K562 (cell line): ENCODE results near the gene C16orf90. TPM values are rescaled to one million over a fixed set of nuclear protein-coding genes. Genes with fewer than 3 reads are reported as not detected.

Experiments
- BRD4 ChIP-seq: fragments of 200-600 bp; sonication (generic); IDR thresholded peaks from 2 replicates; pipeline ENCODE4 v1.6.1; 2017; ENCODE audit warnings: inconsistent platforms
- CBFA2T2 ChIP-seq: fragments of 450-650 bp; conservative IDR thresholded peaks from 2 replicates; pipeline ENCODE4 v1.6.1; 2017; ENCODE audit warnings: mild to moderate bottlenecking
- CBX2 ChIP-seq: fragments of 200-600 bp; sonication (generic); IDR thresholded peaks from one replicate; pipeline ENCODE4 v1.6.1; 2012; ENCODE audit warnings: mild to moderate bottlenecking, low read length, inconsistent platforms; ENCODE audit not compliant: insufficient read depth, poor library complexity, severe bottlenecking
- CHD4 ChIP-seq: fragments of 200-600 bp; sonication (generic); IDR thresholded peaks from 3 replicates; pipeline ENCODE4 v1.6.1; 2012; ENCODE audit warnings: low read depth, mild to moderate bottlenecking, mixed read lengths, low read length, inconsistent platforms; ENCODE audit not compliant: insufficient read depth, insufficient replicate concordance, poor library complexity, severe bottlenecking
- EGR1 ChIP-seq: fragments of 450-650 bp; conservative IDR thresholded peaks from 2 replicates; pipeline ENCODE4 v1.6.1; 2017; ENCODE audit warnings: mild to moderate bottlenecking
- EP400 ChIP-seq: fragments of 450-650 bp; IDR thresholded peaks from 2 replicates; pipeline ENCODE4 v1.6.1; 2017; ENCODE audit warnings: antibody characterized with exemption, mild to moderate bottlenecking, moderate library complexity
- MEIS2 ChIP-seq: fragments of 450-650 bp; IDR thresholded peaks from 2 replicates; pipeline ENCODE4 v1.6.1; 2014; ENCODE audit warnings: mild to moderate bottlenecking; ENCODE audit not compliant: partially characterized antibody
- NCOA2 ChIP-seq, 2 experiments: fragments of 450-650 bp; IDR thresholded peaks; 2 replicates each; pipeline ENCODE4 v1.6.1; 2018; ENCODE audit warnings: mild to moderate bottlenecking in 2 of 2, moderate library complexity in 1 of 2; ENCODE audit not compliant: partially characterized antibody in 2 of 2
- PML ChIP-seq: IDR thresholded peaks from 2 replicates; pipeline ENCODE4 v1.6.1; 2012; ENCODE audit warnings: low read length, inconsistent platforms
- RAD21 ChIP-seq, 2 experiments: fragments of 250-450 bp in 1 of 2; fragments of 450-650 bp in 1 of 2; sonication (Bioruptor Pico) in 1 of 2; formaldehyde crosslinking in 1 of 2; IDR thresholded peaks in 1 of 2; conservative IDR thresholded peaks in 1 of 2; 2 replicates each; pipeline versions ENCODE4 v1.4.0 to v1.8.0; 2020 to 2022; ENCODE audit warnings: mild to moderate bottlenecking in 2 of 2, moderate library complexity in 1 of 2
- RBM34 ChIP-seq: fragments of 200-400 bp; formaldehyde crosslinking; IDR thresholded peaks from 2 replicates; pipeline ENCODE4 v1.6.1; 2018; ENCODE audit warnings: low read length, borderline replicate concordance; ENCODE audit not compliant: insufficient read depth
- TEAD1 ChIP-seq, 2 experiments: fragments of 450-650 bp in 1 of 2; sonication (generic) in 1 of 2; formaldehyde crosslinking; IDR thresholded peaks; 2 replicates each; pipeline versions ENCODE4 v1.4.0 to v1.8.0; 2020 to 2022; ENCODE audit warnings: mild to moderate bottlenecking in 2 of 2, missing genetic modification reagents in 1 of 2
- ZNF134 ChIP-seq: fragments of 250-450 bp; sonication (Bioruptor Pico); conservative IDR thresholded peaks from 2 replicates; pipeline ENCODE4 v1.4.0; 2020
- ZNF449 ChIP-seq: fragments of 250-450 bp; sonication (Bioruptor Pico); IDR thresholded peaks from 2 replicates; pipeline ENCODE4 v1.8.0; 2022; ENCODE audit warnings: moderate library complexity, mild to moderate bottlenecking, inconsistent platforms
- ZNF695 ChIP-seq: fragments of 450-650 bp; formaldehyde crosslinking; IDR thresholded peaks from 2 replicates; pipeline ENCODE4 v1.4.0; 2020; ENCODE audit warnings: mild to moderate bottlenecking, moderate library complexity
- ZZZ3 ChIP-seq: fragments of 450-650 bp; IDR thresholded peaks from 2 replicates; pipeline ENCODE4 v1.6.1; 2016; ENCODE audit warnings: antibody characterized with exemption, mild to moderate bottlenecking, moderate library complexity
- polyA plus RNA-seq, 8 experiments: library from polyadenylated mRNA; depleted of rRNA in 4 of 8; stranded (reverse) in 5 of 8; unstranded in 3 of 8; fragments of >200 nt; fragmentation: Nextera tagmentation in 2 of 8; fragmentation: Illumina TruSeq in 1 of 8; extraction: Ambion mirVana in 2 of 8; extraction: Trizol in 1 of 8; gene quantifications; 2 replicates each; pipeline versions ENCODE4 v1.2.1 to v1.2.3, GENCODE V29; 2011 to 2014; ENCODE audit warnings: inconsistent platforms in 1 of 8, missing spikeins in 1 of 8
- total RNA-seq, 7 experiments: library from RNA; depleted of rRNA in 6 of 7; stranded (reverse); fragments of >200 nt in 6 of 7; fragmentation: Illumina TruSeq in 2 of 7; extraction: Trizol in 2 of 7; gene quantifications; 2 replicates each; pipeline versions ENCODE4 v1.2.1 to v1.2.3, GENCODE V29; 2011 to 2021; ENCODE audit warnings: low replicate concordance in 1 of 7
- TF ChIP-seq, protein P1 (sequence below): fragments of 450-650 bp; IDR thresholded peaks from 2 replicates; pipeline ENCODE4 v1.6.1; 2018; ENCODE audit warnings: mild to moderate bottlenecking, low read depth; ENCODE audit not compliant: partially characterized antibody
- TF ChIP-seq, protein P2 (sequence below): sonication (generic); formaldehyde crosslinking; IDR thresholded peaks from 2 replicates; pipeline ENCODE4 v1.8.1; 2022; ENCODE audit warnings: missing genetic modification reagents
- TF ChIP-seq, protein P3 (sequence below): IDR thresholded peaks from 2 replicates; pipeline ENCODE4 v1.6.1; 2011; ENCODE audit warnings: borderline replicate concordance, low read depth, mild to moderate bottlenecking, moderate library complexity, low read length; ENCODE audit not compliant: insufficient read depth, poor library complexity, severe bottlenecking

C16orf90 gene
- total and polyA plus RNA-seq, 9 of the 15 experiments (the other 6 are each of a cell fraction or from before 2014, with no cell fraction given), result not detected

DNA sequence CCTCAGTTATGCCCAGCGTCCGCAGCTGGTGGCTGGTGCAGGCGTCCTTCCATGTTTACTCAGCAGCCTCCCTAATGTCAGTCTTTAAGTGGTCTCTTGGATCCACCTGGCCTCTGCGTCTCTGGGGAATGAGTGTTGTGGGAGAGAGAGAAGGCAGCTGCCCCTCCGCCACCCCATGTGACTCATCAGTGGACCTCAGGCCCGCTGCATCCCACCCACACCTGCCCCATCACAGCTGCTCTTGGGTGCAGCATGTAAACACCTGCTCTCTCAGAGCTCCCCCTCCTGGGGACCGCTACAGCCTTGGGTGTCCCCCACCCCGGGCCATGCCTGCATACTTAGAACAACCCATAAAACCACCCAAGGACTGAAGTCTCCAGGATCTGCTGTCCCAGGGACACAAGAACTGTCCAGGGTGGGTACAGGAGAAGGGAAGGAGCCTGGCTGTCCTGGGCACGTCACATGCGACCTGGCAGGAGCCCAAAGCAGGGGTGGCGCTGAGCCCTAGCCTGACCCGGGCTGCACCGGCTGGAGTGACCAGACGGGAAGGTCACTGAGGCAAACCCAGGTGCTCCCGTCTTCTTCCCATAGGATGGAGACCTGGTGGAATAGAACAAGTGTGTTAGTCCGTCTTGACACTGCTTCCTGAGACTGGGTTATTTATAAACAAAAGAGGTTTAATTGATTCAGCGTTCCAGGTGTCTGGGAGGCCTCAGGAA, 4.2 kb downstream of the C16orf90 start (continued):
- TF ChIP-seq ZNF449, result no peak
- no peak for TF ChIP-seq CHD4
- TF ChIP-seq PML, result no peak
- TF ChIP-seq BRD4, result no peak
- TF ChIP-seq NCOA2 (IDR thresholded peaks at IDR 0.05; ENCODE audit: partially characterized antibody in 2 of 2), result no peak
- no peak for TF ChIP-seq ZNF695 (CRISPR knock-in tag)
- TF ChIP-seq, protein P1, sequence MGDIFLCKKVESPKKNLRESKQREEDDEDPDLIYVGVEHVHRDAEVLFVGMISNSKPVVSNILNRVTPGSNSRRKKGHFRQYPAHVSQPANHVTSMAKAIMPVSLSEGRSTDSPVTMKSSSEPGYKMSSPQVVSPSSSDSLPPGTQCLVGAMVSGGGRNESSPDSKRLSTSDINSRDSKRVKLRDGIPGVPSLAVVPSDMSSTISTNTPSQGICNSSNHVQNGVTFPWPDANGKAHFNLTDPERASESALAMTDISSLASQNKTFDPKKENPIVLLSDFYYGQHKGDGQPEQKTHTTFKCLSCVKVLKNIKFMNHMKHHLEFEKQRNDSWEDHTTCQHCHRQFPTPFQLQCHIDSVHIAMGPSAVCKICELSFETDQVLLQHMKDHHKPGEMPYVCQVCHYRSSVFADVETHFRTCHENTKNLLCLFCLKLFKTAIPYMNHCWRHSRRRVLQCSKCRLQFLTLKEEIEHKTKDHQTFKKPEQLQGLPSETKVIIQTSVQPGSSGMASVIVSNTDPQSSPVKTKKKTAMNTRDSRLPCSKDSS, result no peak
- TF ChIP-seq, protein P2, sequence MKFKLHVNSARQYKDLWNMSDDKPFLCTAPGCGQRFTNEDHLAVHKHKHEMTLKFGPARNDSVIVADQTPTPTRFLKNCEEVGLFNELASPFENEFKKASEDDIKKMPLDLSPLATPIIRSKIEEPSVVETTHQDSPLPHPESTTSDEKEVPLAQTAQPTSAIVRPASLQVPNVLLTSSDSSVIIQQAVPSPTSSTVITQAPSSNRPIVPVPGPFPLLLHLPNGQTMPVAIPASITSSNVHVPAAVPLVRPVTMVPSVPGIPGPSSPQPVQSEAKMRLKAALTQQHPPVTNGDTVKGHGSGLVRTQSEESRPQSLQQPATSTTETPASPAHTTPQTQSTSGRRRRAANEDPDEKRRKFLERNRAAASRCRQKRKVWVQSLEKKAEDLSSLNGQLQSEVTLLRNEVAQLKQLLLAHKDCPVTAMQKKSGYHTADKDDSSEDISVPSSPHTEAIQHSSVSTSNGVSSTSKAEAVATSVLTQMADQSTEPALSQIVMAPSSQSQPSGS (CRISPR knock-in tag), result no peak
- TF ChIP-seq CBFA2T2, result peak; percentile 22
- no peak for TF ChIP-seq MEIS2
- TF ChIP-seq ZNF134 (CRISPR knock-in tag), result no peak
- no peak for TF ChIP-seq CBX2
- no peak for TF ChIP-seq TEAD1 (CRISPR knock-in tag; IDR thresholded peaks at IDR 0.05)
- 0 out of 2 replicates have a peak, but pooled peaks have one; percentile 13 for TF ChIP-seq EGR1
- no peak for TF ChIP-seq RBM34
- TF ChIP-seq RAD21 (CRISPR knock-in tag; conservative IDR thresholded peaks at IDR 0.05 in 1 of 2, IDR thresholded peaks at IDR 0.05 in 1 of 2), result peak in 1 of 2 experiments; percentile 60; a peak in 2 of 4 replicates
- no peak for TF ChIP-seq EP400
- TF ChIP-seq, protein P3, sequence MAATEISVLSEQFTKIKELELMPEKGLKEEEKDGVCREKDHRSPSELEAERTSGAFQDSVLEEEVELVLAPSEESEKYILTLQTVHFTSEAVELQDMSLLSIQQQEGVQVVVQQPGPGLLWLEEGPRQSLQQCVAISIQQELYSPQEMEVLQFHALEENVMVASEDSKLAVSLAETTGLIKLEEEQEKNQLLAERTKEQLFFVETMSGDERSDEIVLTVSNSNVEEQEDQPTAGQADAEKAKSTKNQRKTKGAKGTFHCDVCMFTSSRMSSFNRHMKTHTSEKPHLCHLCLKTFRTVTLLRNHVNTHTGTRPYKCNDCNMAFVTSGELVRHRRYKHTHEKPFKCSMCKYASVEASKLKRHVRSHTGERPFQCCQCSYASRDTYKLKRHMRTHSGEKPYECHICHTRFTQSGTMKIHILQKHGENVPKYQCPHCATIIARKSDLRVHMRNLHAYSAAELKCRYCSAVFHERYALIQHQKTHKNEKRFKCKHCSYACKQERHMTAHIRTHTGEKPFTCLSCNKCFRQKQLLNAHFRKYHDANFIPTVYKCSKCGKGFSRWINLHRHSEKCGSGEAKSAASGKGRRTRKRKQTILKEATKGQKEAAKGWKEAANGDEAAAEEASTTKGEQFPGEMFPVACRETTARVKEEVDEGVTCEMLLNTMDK, result no peak
- no peak for TF ChIP-seq ZZZ3
